HG03097 (cell line): Measurements from ENCODE around the gene TMEM187.
"Not testable (repeated sequence)": the region's sequence is repeated elsewhere in the genome, so short reads cannot be mapped to it uniquely, and the experiment has no call there.

Experiments
- ATAC-seq: cut with Tn5 transposase; IDR thresholded peaks from one replicate; pipeline ENCODE4 v1.9.1; 2021; ENCODE audit not compliant: unreplicated experiment, low FRiP score

The TMEM187 gene

DNA sequence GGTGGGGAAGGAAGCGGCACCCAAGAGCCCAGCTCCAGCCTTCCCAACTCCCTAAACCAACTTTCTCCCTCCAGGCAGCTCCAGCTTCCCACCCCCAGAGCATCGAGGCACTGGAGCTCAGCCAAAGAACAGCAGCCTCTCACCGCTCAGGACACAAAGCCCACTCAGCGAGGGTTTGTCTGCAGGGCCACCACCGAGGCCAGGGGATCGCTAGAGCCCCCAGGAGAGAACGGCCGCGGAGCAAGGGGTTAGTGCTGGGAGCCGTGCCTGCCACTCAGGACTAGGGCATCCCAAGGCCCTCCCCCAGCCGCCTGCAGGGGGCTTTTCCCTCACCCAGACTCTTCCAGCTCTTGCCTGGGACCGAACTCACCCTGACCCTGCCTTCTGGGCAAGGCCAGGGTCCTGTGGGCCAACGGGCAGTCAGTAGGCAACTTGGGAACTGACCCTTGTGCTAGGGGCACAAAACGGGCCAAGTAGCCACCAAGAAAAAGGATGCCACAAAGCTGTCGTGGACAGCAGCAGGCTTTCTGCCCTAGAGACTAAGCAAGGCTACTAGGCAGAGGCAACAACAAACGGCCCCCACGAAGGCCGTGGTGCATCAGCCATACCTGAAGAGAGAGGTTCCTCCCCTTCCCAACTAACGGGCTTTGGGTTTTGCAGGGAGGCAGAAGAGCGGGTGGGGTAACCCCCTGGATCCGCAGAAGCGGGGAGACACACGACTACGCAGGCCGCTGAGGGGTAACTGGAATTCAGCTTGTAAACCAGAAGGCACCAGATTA is 3.2 kb upstream of the TMEM187 start:
- ATAC-seq: no peak

DNA sequence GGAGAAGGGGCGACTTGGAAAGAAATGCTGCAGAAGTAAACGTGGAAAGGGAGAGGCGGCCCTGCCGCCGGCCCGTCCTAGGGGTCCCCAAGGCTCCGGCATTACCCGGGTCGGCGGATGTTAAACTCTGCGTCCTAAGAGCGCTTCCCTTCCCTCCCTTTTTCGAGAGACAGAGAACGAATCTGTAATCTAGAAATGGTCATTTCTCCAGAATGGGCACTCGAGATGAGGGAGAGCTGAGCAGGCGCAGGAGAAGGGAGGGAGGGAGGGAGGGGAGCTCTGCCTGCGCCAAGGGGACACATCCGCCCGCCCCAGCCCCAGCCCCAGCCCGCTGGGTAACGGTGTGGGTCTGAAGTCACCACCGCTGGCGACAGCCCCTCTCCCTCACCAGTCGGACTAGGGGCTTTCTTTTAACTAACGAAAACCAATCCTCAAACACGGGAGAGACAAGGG is 2.6 kb upstream of the TMEM187 start:
- no peak for ATAC-seq

DNA sequence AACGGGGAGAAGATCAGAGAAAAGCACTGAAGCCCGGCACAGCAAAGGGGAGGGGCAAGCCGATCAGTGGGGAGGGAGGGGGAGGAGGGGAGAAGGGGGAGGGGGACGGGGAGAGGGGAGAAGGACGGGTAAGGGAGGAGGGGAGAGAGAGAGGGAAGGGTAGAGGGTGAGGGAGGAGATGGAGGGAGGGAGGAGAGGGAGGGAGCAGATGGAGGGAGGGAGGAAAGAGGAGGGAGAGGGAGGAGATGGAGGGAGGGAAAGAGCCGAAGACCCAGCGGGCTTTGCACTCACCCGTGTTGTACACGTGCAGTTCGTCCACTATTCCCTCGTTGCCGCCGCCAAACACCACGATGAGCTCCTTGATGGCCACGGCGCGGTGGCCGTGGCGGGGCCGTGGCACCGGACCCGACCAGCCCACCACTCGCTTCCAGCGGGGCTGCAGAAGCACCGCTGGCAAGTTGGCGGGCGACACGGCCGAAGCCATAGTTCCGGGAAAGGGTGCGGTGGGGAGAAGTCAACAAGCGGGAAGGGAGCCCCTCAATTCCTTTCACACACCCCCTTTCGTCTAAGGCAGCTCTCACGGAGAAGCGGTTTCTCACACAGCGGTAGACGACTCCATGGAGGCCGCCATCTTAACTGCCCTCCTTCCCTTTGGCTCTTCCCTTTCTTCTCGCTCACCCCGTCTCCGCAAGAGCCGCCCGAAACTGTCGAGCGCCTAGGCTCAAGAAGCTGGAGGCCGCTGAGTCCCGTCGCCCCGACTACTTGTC is 2.0 kb upstream of the TMEM187 start:
- peak; percentile 7 for ATAC-seq

DNA sequence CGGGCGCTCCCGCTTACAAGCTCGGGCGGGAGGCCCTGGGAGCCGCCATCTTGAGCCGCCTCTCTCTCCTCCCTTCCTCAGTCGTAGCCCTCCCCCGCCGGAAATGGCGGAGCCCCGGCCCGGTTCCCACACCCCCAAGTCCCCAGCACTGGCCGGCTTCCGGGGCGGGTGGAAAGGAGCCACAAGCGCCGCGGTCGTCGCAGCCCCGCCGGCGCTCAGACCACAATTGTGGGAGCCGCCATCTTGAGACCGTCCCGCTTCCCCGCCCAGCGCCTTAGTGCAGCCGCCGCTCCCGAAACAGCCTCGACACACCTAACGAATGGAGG is 1.5 kb upstream of the TMEM187 start:
- ATAC-seq: peak; percentile 36

DNA sequence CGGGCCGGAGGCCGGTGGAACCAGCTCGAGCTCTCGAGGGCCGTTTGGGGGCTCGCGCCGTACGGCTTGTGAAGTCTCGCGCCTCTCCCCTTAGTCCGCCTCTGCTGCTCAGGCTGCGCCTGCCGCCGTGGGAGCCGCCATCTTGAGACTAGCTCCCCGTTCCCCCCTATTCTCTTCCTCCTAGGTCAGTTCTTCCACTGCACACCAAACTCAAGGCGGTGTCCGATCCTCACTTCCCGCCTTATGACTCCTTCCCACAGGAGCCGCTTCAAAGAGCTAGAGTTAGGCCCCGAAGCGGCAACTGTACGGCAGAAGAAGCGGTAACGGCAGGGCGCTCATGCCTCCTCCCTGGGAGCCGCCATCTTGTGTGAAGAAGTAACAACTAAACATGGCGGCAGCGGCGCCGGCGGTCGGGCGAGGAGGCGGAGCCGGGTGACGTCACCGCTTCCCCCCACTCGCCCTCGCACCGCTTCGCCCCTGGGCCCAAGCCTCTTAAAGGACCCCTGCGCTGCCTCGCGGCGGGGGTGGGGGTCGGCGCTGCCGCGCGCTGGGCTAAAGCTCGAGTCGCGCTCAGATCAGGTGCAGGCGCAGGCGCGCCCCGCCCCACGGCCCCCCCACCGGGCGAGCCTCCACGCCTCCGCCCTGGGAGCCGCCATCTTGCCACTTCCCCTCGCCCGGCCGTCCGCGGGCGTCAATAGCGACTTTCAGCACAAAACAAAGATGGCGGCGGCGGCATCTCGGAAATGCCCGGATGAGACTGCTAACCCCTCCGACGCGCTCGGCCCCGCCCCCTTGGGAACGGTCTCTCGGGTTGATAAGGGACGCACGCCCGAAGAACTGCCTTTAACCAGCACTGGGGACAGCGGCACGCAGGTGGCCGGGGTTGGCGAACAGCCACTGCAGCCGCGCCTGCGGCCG is 845 bp upstream of the TMEM187 start, which contains the start of gene HCFC1:
Gene HCFC1, minus strand, starts transcription at position 369 of the 918 bp plus-strand sequence. CDS start 978 bp downstream, outside the sequence.
- peak; percentile 35 for ATAC-seq

DNA sequence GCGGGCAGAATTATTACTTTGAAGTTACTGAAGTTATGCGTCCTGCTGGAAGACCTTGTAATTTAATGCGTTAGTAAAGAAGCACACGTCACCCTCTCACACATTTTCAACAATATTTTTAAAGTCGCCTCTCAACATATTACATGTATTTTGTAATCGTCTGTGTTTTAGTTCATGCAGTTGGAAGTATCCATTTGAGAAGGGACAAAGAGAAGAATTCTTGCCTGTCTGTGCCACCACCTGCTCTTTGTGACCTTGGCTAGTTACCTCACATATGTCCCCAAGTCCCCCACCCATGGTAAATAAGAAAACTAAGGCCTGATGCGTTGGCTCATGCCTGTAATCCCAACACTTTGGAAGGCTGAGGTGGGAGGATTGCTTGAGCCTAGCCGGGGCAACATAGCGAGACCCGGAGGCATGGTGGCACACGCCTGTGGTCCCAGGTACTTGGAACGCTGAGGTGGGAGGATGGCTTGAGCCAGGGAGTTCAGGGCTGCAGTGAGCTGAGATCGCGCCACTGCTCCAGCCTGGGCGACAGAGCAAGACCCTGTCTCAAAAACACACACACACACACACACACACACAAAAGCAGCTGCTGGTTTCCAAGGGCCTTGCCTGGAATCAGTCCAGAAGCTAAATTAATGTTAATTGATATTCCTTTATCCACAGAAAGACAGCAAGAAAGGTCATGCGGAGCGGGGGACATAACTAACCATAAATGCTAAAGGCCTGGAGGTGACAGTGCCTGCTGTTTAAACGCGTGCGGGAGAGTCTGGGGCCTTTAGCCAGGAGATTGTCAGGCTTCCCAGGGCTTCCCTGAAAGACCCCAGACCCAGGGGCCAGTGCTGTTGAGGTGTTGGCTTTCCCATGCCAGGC is 811 bp downstream of the TMEM187 start:
- ATAC-seq: no peak

DNA sequence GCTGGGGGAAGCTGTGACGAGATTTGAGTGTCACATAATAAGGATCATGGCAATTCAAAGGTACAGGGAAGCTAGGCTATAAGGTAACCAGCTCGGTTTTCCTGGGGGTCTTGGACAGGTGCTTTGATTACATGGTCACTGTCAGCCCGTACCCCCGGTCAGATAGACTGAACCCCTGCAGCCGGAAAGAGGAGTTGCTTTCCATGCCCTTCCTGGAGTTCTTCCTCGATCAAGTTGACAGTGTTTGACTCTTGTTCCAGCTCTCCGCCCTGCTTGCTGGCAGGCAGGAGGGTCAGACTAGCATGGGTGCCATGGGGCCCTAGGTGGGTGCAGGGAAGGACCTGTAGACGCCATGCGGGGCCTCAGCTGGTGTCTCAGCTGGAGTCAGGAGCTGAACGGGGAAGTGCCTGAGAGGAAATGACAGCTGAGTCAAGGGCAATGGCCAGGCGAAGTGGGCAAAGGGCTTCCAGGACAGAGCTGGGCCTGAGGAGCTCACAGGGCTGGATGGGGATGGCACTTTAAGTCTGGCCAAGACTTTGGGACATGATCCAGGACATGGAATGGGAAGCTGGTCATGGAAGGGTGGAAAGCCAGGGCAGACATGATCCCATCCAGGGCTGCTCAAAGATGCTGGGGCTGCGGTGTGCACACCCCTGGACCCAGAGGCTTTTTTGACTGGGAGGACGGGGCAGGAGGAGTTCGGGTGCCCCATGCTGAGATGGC is 1.6 kb downstream of the TMEM187 start:
- ATAC-seq: no peak

DNA sequence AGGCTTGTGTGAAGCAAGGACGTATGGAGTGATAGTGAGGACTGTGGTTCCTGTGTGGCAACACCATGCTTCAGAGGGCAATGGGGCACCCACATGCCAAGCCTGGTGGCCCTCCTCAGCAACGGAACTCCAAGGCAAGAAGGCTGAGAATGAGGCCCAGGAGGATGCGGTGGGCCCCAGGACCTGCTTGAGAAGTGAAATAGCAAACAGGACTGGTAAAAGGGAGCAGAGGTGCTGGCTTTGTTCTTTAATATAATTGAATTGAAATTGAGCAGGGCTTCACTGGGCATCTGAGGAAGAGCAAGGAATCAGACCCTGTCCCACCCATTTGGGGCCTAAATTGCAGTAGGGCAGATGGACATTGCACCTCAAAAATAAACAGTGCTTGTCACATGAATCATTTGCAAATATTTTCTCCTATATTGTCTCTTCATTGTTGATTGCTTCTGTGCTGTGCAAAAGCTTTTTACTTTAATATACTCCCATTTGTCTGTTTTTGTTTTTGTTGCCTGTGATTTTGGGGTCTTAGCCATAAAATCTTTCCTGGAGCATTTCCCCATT is 2.3 kb downstream of the TMEM187 start:
- no peak for ATAC-seq

DNA sequence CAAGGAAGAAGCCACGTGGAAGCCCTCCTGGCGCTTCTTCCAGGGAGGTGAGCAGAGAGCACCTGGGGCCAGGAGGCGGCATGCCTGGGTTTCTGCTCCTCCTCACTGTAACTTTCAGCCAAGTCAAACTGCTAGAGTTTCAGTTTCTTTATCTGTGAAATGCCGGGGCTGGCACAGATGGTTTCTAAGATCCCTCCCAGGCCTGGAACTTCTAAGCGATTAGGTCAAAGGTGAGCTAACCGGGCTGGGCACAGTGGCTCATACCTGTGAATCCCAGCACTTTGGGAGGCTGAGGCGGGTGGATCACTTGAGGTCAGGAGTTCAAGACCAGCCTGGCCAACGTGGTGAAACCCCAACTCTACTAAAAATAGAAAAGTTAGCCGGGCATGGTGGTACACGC is 7.8 kb downstream of the TMEM187 start:
- not testable (repeated sequence) for ATAC-seq

DNA sequence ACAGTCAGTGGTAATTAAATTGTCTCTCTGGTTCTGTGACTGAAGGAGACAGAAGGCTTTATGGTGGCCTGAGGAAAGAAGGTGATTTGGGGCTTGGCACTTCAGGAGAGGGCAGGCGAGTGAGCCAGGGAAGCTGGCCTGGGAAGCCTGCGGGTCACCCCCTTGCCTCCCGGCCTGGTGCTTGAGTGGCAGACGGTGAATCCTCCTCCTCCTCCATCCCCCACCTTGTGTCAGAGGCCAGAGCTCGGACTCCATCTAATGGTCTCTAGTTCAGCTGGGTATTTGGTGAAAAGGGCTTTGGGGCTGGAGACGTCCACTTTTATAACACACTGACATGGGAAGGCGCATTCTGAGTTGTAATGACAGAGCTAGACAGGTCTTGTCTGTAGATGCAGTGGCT is 8.7 kb downstream of the TMEM187 start:
- no peak for ATAC-seq

DNA sequence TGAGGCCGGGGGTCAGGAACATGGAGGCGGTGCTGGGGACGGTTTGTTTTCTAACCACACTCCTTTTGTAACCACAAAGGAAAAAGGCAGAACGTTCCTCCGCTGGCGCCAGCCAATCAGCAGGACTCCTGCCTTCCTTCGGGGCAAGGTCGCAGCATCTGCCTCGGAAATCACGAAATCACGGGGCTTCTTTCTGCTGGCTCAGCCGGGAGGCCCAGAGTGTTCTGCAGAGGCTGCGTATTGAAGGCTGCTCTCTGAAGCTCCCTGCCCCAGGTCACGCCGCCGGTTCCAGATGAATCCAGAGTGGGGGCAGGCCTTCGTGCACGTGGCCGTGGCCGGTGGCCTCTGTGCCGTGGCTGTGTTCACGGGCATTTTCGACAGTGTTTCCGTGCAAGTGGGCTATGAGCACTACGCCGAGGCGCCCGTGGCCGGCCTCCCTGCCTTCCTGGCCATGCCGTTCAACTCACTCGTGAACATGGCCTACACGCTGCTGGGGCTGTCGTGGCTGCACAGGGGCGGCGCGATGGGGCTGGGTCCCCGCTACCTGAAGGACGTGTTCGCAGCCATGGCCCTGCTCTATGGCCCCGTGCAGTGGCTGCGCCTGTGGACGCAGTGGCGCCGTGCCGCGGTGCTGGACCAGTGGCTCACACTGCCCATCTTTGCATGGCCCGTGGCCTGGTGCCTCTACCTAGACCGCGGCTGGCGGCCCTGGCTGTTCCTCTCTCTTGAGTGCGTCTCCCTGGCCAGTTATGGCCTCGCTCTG is 9.4 kb downstream of the TMEM187 start:
- ATAC-seq: no peak

DNA sequence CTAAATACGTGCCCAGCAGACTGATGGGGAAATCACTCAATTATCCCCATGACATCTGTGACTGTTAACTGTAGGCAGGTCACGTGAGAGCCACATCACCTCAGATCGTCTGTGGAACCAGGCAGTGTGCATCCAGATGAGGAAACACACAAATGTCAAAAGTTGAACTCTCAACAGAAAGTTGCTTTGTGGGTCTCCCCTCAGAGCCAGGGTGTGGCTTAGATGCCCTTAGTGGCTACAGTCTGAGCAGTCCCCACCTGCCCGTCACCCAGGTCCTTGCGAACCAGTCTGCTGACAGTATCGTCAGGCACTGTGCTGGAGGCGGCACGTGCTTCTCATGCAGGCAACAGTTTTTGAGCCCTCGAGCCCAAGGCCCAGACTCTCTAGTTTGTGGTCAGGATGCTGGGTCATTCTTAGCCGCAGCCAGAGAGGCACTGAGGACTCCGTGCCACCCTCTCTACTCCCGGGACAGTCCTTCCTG is 10.8 kb downstream of the TMEM187 start:
- ATAC-seq: no peak

DNA sequence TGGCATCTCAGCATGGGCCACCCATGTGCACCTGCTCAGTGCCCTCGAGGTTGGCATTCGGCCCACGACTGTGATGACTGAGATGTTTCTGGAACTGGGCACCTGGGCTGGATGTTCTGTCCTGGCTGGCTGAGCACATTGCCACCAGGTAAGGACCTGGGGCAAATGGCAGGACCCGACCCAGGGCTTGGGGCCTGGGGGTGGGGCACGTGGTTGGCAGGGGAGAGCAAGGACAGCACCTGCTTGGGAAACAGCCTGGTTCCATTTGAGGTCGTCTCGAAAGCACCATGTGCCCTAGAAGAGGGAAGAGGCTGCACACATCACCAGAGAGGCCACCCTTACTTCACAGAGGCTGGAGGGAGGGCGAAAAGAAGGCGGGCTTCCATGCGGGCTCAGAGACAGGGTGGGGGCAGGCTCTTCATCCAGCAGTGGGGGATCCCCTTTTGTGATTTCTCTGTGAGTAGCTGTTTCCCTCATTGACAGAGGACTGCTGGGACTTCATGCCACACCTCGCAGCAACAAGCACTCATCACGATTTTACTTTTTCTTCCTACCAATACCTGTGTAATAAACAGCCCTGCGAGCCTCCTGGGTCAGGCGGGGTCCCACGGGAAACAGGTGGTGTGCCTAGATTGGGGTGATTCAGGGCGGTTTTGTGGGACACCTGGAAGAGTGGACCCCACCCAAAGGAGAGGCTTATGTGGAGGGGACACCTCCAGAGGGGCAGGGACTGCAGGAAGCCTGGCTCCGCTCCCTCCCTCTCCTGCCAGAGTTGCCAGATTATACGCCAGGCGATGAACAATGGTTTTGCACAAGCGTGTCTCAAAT is 12.0 kb downstream of the TMEM187 start:
- ATAC-seq: no peak

DNA sequence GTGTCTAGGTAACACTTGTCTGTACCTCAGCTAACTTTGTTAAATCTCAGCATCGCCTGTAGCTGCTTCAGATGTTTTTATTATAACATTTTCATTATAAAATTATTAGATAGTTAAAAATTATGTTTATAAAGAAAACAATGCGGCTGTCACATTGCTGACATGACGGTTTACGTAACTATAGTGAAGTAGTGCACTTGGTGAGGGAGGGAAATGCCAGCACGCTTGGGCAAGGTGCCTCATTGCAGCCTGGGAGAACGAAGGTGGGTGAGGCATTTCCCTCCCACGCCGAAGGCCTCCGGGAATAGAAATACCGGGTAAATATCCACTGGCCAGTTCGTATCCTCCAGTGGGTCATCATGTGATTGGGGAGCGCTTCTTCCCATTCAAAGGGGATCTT is 15.9 kb downstream of the TMEM187 start:
- no peak for ATAC-seq

DNA sequence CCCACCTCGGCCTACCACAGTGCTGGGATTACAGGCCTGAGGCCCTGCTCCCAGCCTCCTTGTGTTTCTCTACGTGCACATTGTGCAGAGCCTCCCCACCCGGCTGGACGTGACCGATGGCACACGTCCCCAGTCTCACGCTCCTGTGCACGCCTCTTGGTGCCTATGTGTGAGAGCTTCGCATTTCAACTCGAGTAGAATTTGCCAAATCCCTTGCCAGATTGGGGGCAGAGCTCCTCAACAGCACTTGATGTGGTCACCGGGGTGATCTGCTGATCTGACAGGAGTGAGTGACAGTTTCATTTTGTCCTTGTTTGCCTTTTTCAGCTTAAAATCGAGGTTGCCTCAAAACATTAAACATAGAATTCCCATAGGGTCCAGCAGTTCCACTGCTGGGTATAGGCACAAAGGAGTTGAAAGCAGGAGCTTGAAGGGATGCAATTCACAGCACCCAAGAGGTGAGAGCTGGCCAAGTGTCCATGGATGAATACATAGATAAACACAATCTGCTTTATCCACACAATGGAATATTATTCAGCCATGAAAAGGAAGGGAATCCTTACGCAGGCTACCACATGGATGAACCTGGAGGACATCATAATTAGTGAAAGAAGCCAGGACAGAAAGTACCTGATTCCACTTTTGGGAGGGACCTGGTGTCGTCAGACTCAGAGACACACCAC is 17.6 kb downstream of the TMEM187 start:
- no peak for ATAC-seq

DNA sequence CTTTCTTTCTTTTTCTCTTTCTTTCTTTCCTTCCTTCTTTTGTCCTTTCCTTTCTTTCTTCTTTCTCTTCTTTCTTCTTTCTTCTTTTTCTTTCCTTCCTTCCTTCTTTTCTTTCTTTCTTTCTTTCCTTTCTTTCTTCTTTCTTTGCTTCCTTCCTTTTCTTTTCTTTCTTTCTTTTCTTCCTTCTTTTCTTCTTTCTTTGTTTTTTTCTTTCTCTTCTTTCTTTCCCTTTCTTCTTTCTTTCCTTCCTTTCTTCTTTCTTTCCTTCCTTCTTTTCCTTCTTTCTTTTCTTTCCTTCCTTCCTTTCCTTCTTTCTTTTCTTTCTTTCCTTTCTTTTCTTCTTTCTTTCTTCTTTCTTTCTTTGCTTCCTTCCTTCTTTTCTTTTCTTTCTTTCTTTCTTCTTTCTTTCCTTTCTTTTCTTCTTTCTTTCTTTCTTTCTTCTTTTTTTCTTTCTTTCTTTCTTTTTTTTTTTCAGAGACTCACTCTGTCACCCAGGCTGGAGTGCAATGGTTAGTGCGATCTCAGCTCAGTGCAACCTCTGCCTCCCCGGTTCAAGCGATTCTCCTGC is 18.5 kb downstream of the TMEM187 start:
- no peak for ATAC-seq
